H1 (cell line): ENCODE data around the gene EPHA3. TPM values are rescaled to one million over a fixed set of nuclear protein-coding genes. Genes with fewer than 3 reads are reported as not detected.

Experiments
- CTCF ChIA-PET: fragments of 300-600 bp; sonication (Branson Sonifier 250); formaldehyde crosslinking; loops from one replicate; lab custom pipeline; 2021; ENCODE audit not compliant: partially characterized antibody; lab: Charles Lee
- POLR2A ChIA-PET: fragments of 300-600 bp; sonication (Branson Sonifier 250); formaldehyde crosslinking; loops from one replicate; lab custom pipeline; 2021; ENCODE audit warnings: inconsistent platforms; ENCODE audit not compliant: partially characterized antibody; lab: Charles Lee
- DNase-seq, 2 experiments: peaks; one replicate each; pipeline versions ENCODE4 v3.0.0 to v3.0.0-alpha.2; 2010 to 2022; ENCODE audit warnings: low spot score in 2 of 2, low read depth in 1 of 2, mixed read lengths in 1 of 2
- FAIRE-seq: peaks from 2 replicates; lab custom pipeline; 2011; peaks lifted over from hg19 to GRCh38; lab: Jason Lieb, UNC
- H2AFZ ChIP-seq: 2 replicates; pipeline ENCODE4 v1.8.1; 2012; ENCODE audit warnings: low read length, inconsistent platforms
- H2AK5ac ChIP-seq: 2 replicates; pipeline ENCODE4 v1.6.1; 2013; ENCODE audit warnings: low read depth, low read length
- H2BK120ac ChIP-seq: replicated peaks from 2 replicates; pipeline ENCODE3; 2013; ENCODE audit warnings: low read depth, low read length, inconsistent platforms
- H2BK12ac ChIP-seq: 2 replicates; pipeline ENCODE4 v1.6.1; 2013; ENCODE audit warnings: low read depth, low read length
- H2BK15ac ChIP-seq: 2 replicates; pipeline ENCODE4 v1.6.1; 2013; ENCODE audit warnings: low read length
- H2BK20ac ChIP-seq: 2 replicates; pipeline ENCODE4 v1.6.1; 2013; ENCODE audit warnings: low read length
- H2BK5ac ChIP-seq: 2 replicates; pipeline ENCODE4 v1.6.1; 2013; ENCODE audit warnings: low read depth, low read length
- H3K14ac ChIP-seq: 2 replicates; pipeline ENCODE4 v1.6.1; 2013; ENCODE audit warnings: inconsistent platforms; ENCODE audit not compliant: insufficient read length
- H3K18ac ChIP-seq: 2 replicates; pipeline ENCODE4 v1.6.1; 2013; ENCODE audit warnings: low read length; ENCODE audit errors: extremely low read depth
- H3K23ac ChIP-seq: 2 replicates; pipeline ENCODE4 v1.6.1; 2013; ENCODE audit warnings: inconsistent platforms; ENCODE audit not compliant: insufficient read length
- H3K23me2 ChIP-seq: 2 replicates; pipeline ENCODE4 v1.6.1; 2013; ENCODE audit warnings: low read depth, low read length
- H3K27ac ChIP-seq: 2 replicates; pipeline ENCODE4 v1.6.1; 2011; ENCODE audit warnings: low read depth, low read length, inconsistent platforms
- H3K27me3 ChIP-seq, 4 experiments: replicated peaks in 1 of 4; 1 replicate in 1 of 4; 2 replicates in 3 of 4; pipeline versions ENCODE4 v1.6.1 to v1.8.1; 2011 to 2013; ENCODE audit warnings: low read length in 3 of 4, mild to moderate bottlenecking in 3 of 4, inconsistent platforms in 2 of 4, mixed read lengths in 2 of 4, moderate library complexity in 1 of 4; ENCODE audit not compliant: control insufficient read depth in 3 of 4, insufficient read depth in 3 of 4; ENCODE audit errors: extremely low read depth in 1 of 4
- H3K36me3 ChIP-seq, 4 experiments: 2 replicates each; pipeline versions ENCODE4 v1.6.1 to v1.8.1; 2011 to 2013; ENCODE audit warnings: mild to moderate bottlenecking in 4 of 4, low read length in 3 of 4, moderate library complexity in 2 of 4, control low read depth in 1 of 4, inconsistent platforms in 1 of 4; ENCODE audit not compliant: insufficient read depth in 4 of 4, control insufficient read depth in 2 of 4
- H3K4ac ChIP-seq: replicated peaks from 2 replicates; pipeline ENCODE3; 2013; ENCODE audit warnings: low read length, low read depth, mixed read lengths, inconsistent platforms; ENCODE audit not compliant: insufficient read length
- H3K4me1 ChIP-seq, 4 experiments: replicated peaks in 1 of 4; 1 replicate in 1 of 4; 2 replicates in 3 of 4; pipeline versions ENCODE4 v1.6.1 to v1.8.1; 2011 to 2013; ENCODE audit warnings: low read length in 3 of 4, inconsistent platforms in 2 of 4, mixed read lengths in 1 of 4; ENCODE audit not compliant: insufficient read depth in 4 of 4, control insufficient read depth in 3 of 4
- H3K4me2 ChIP-seq, 2 experiments: 2 replicates each; pipeline versions ENCODE4 v1.6.1 to v1.8.1; 2011 to 2013; ENCODE audit warnings: low read depth in 2 of 2, low read length in 2 of 2, control low read depth in 1 of 2, inconsistent platforms in 1 of 2, mild to moderate bottlenecking in 1 of 2; ENCODE audit not compliant: insufficient read depth in 1 of 2
- H3K4me3 ChIP-seq, 4 experiments: fragments of 200-600, 300-600 bp in 1 of 4; sonication (generic), shearing (Covaris generic), sonication (Bioruptor Twin) in 1 of 4; 2 replicates each; pipeline versions ENCODE4 v1.5.1 to v1.8.1; 2011 to 2016; ENCODE audit warnings: low read length in 4 of 4, low read depth in 3 of 4, control low read depth in 2 of 4, inconsistent platforms in 2 of 4, mild to moderate bottlenecking in 2 of 4, mixed read lengths in 1 of 4, moderate library complexity in 1 of 4; ENCODE audit not compliant: insufficient read depth in 2 of 4; ENCODE audit errors: extremely low read depth in 1 of 4
- H3K56ac ChIP-seq: replicated peaks from 2 replicates; pipeline ENCODE3; 2013; ENCODE audit warnings: low read depth, mild to moderate bottlenecking, mixed read lengths, low read length, inconsistent platforms; ENCODE audit not compliant: insufficient read length
- H3K79me1 ChIP-seq: 2 replicates; pipeline ENCODE4 v1.6.1; 2013; ENCODE audit warnings: low read depth, low read length, control low read depth
- H3K79me2 ChIP-seq, 2 experiments: 2 replicates each; pipeline versions ENCODE4 v1.6.1 to v1.8.1; 2012 to 2013; ENCODE audit warnings: low read length in 2 of 2, mild to moderate bottlenecking in 2 of 2, inconsistent platforms in 1 of 2; ENCODE audit not compliant: insufficient read depth in 2 of 2, control insufficient read depth in 1 of 2
- H3K9ac ChIP-seq, 4 experiments: replicated peaks in 1 of 4; 1 replicate in 1 of 4; 2 replicates in 3 of 4; pipeline versions ENCODE4 v1.6.1 to v1.8.1; 2011 to 2013; ENCODE audit warnings: low read depth in 3 of 4, low read length in 3 of 4, control low read depth in 2 of 4, mild to moderate bottlenecking in 2 of 4, moderate library complexity in 2 of 4, inconsistent platforms in 1 of 4; ENCODE audit errors: extremely low read depth in 1 of 4
- H3K9me3 ChIP-seq, 2 experiments: 2 replicates each; pipeline versions ENCODE4 v1.6.1 to v1.8.1; 2012 to 2013; ENCODE audit warnings: mild to moderate bottlenecking in 2 of 2, moderate library complexity in 2 of 2, control low read depth in 1 of 2, inconsistent platforms in 1 of 2, low read depth in 1 of 2, low read length in 1 of 2, mixed read lengths in 1 of 2; ENCODE audit not compliant: insufficient read depth in 2 of 2
- H4K20me1 ChIP-seq, 2 experiments: replicated peaks in 1 of 2; 2 replicates each; pipeline versions ENCODE3 to v1.8.1; 2011 to 2013; ENCODE audit warnings: inconsistent platforms in 2 of 2, low read length in 2 of 2, mild to moderate bottlenecking in 1 of 2; ENCODE audit not compliant: insufficient read depth in 2 of 2, control insufficient read depth in 1 of 2
- H4K5ac ChIP-seq: 2 replicates; pipeline ENCODE4 v1.6.1; 2013; ENCODE audit warnings: low read length, low read depth, mixed read lengths, inconsistent platforms; ENCODE audit not compliant: insufficient read length
- H4K8ac ChIP-seq: 2 replicates; pipeline ENCODE4 v1.8.0; 2013; ENCODE audit warnings: mild to moderate bottlenecking, moderate library complexity, low read length, inconsistent platforms; ENCODE audit not compliant: insufficient read depth; ENCODE audit errors: extremely low read depth
- H4K91ac ChIP-seq: replicated peaks from 2 replicates; pipeline ENCODE3; 2013; ENCODE audit warnings: low read length, mixed read lengths, inconsistent platforms; ENCODE audit not compliant: insufficient read length
- BCL11A ChIP-seq, 2 experiments: IDR thresholded peaks; one replicate each; pipeline ENCODE4 v1.6.1; 2011; ENCODE audit warnings: low read depth in 2 of 2, low read length in 2 of 2, mild to moderate bottlenecking in 2 of 2
- BRCA1 ChIP-seq: IDR thresholded peaks from 2 replicates; pipeline ENCODE4 v1.6.1; 2012; ENCODE audit warnings: low read depth, low read length, improper control_type of control experiment
- CBX5 ChIP-seq: fragments of 300-800, 300-1000 bp; sonication (generic); IDR thresholded peaks from 2 replicates; pipeline ENCODE4 v1.7.1; 2016; ENCODE audit warnings: antibody characterized with exemption, low read length, low read depth
- FOSL1 ChIP-seq: IDR thresholded peaks from 2 replicates; pipeline ENCODE4 v1.6.1; 2011; ENCODE audit warnings: mild to moderate bottlenecking, low read depth, low read length, moderate library complexity; ENCODE audit not compliant: insufficient read depth
- HDAC2 ChIP-seq, 2 experiments: fragments of 300-600 bp in 1 of 2; sonication (generic) in 1 of 2; IDR thresholded peaks; 2 replicates each; pipeline ENCODE4 v1.6.1; 2011 to 2012; ENCODE audit warnings: low read depth in 2 of 2, low read length in 2 of 2, mild to moderate bottlenecking in 2 of 2, moderate library complexity in 2 of 2, borderline replicate concordance in 1 of 2, inconsistent platforms in 1 of 2
- HDAC6 ChIP-seq: IDR thresholded peaks from one replicate; pipeline ENCODE4 v1.7.1; 2012; ENCODE audit warnings: low read depth, mild to moderate bottlenecking, inconsistent platforms, low read length, moderate library complexity
- JUND ChIP-seq: IDR thresholded peaks from 2 replicates; pipeline ENCODE4 v1.6.1; 2011; ENCODE audit warnings: mild to moderate bottlenecking, improper control_type of control experiment, low read length
- KDM1A ChIP-seq: fragments of 200-600, 300-600 bp; sonication (generic); IDR thresholded peaks from 2 replicates; pipeline ENCODE4 v1.7.1; 2016; ENCODE audit warnings: mild to moderate bottlenecking, low read length, borderline replicate concordance
- KDM4A ChIP-seq: IDR thresholded peaks from one replicate; pipeline ENCODE4 v1.7.1; 2012; ENCODE audit warnings: low read depth, mild to moderate bottlenecking, moderate library complexity, low read length, inconsistent platforms; ENCODE audit not compliant: severe bottlenecking
- SP1 ChIP-seq: IDR thresholded peaks from 2 replicates; pipeline ENCODE4 v1.6.1; 2011; ENCODE audit warnings: low read depth, low read length
- SP4 ChIP-seq: IDR thresholded peaks from 2 replicates; pipeline ENCODE4 v1.6.1; 2012; ENCODE audit warnings: low read length, inconsistent platforms
- TBP ChIP-seq: IDR thresholded peaks from 2 replicates; pipeline ENCODE4 v1.6.1; 2011; ENCODE audit warnings: low read depth, low read length, improper control_type of control experiment
- TCF12 ChIP-seq: IDR thresholded peaks from 2 replicates; pipeline ENCODE4 v1.6.1; 2011; ENCODE audit warnings: low read depth, mild to moderate bottlenecking, low read length
- YY1 ChIP-seq: IDR thresholded peaks from 2 replicates; pipeline ENCODE4 v1.6.1; 2011; ENCODE audit warnings: low read depth, mild to moderate bottlenecking, low read length
- WGBS, 2 experiments: shearing (Covaris generic) in 1 of 2; methylation state at CpG; one replicate each; pipeline versions ENCODE4 v1.1.6 to v1.1.7; 2013 to 2015; ENCODE audit warnings: low lambda C conversion rate in 2 of 2, mixed read lengths in 2 of 2, inconsistent platforms in 1 of 2, low coverage in 1 of 2, missing lambda C conversion rate in 1 of 2; ENCODE audit not compliant: insufficient replicate concordance in 2 of 2, insufficient coverage in 1 of 2, insufficient read length in 1 of 2; ENCODE audit errors: extremely low coverage in 1 of 2, missing lambda C conversion rate in 1 of 2; 5-methylcytosine and 5-hydroxymethylcytosine counted together
- polyA plus RNA-seq, 7 experiments: library from polyadenylated mRNA; depleted of rRNA in 3 of 7; stranded (reverse) in 5 of 7; unstranded in 2 of 7; fragments of >200 nt in 5 of 7; fragments of 200-250 nt in 2 of 7; gene quantifications; 1 replicate in 5 of 7; 2 replicates in 1 of 7; 4 replicates in 1 of 7; pipeline versions ENCODE4 v1.2.1 to v1.2.3, GENCODE V29; 2011 to 2013; ENCODE audit warnings: missing spikeins in 2 of 7, mixed read lengths in 2 of 7
- total RNA-seq: library from RNA; stranded (reverse); fragmentation: NEBNext Ultra II Directional; extraction: Animal tissue kit (Norgen Biotek cat#: 25700); gene quantifications from 2 replicates; pipeline ENCODE4 v1.2.1, GENCODE V29; 2021

The EPHA3 gene
- total and polyA plus RNA-seq, 2 of the 8 experiments (the other 6 are each of a cell fraction or from before 2014, with no cell fraction given) = 0.09 to 0.22 TPM

DNA sequence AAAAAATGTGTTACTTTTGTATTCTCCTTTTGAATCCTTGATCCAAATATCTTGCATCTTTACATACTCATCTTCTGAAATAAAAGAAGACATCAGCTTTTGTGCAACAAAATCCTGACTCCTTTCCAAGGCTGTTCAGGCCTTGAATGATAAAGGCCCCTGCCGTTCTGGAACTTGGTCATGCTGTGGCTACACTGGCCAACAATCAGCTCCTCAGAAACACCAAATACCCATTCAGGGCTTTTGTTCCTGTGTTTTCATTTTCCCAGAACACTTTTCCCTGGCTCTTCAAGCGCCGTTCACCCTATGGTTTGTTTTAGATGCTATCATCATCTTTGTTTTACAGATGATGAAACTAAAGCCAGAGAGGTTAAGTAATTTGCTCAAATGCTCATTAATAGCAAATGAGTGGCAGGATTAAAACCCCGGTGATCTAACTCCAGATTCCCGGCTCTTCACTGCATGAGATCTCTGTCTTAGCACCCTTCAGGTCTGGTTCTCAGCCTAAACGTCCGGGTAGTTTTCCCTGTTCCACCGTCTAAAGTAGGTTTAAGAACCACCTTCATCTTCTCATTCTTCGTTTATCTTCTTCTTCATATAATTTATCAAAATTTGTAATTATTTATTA lies 58.3 kb downstream of the EPHA3 start:
- Histone ChIP-seq H3K23me2 (no peaks in the 10 kb centered on the region), H3K79me1 (no peaks in the 10 kb centered on the region), H3K4ac (no peak overlapping the region), H3K18ac (no peak overlapping the region), H4K20me1 (no peaks in the 10 kb centered on the region), H3K27me3 (no peaks in the 10 kb centered on the region), H3K56ac (no peak overlapping the region), H3K36me3 (no peaks in the 10 kb centered on the region), H2AK5ac (no peak overlapping the region), H2BK120ac (no peak overlapping the region), H3K23ac (no peak overlapping the region), H2BK20ac (no peak overlapping the region), H2BK5ac (no peak overlapping the region), H3K9me3 (no peaks in the 10 kb centered on the region), H4K5ac (no peak overlapping the region), H2BK12ac (no peak overlapping the region), H3K9ac (no peak overlapping the region), H4K91ac (no peak overlapping the region), H3K4me3 (peak overlapping the region in 1 of 4 experiments; percentile 24; a peak in 1 of 8 replicates), H2BK15ac (no peak overlapping the region), H3K4me1 (peaks cover 0 to 10% (median 5%) of the 10 kb centered on the region in 4 experiments; a peak in 5 of 7 replicates), H3K4me2 (peak overlapping the region; percentile 17 to 54), H2AFZ (peak overlapping the region; percentile 2; the same call in 1 of the 2 replicates), H4K8ac (no peak overlapping the region), H3K14ac (no peak overlapping the region), H3K27ac (peak overlapping the region; percentile 29; the same call in 1 of the 2 replicates), H3K79me2 (no peaks in the 10 kb centered on the region)
- DNase-seq = peak in 1 of 2 experiments; percentile 39
- 31% methylated on average over 9 of the region's 9 CpGs; no CpG with 5 or more reads in 1 of the 2 experiments for whole genome bisulfite sequencing, 2 experiments
- FAIRE-seq = peak; percentile 95
- ChIA-PET CTCF (no interaction called here), POLR2A (no interaction called here)
- TF ChIP-seq BCL11A (IDR thresholded peaks at IDR 0.05; ENCODE audit: low read depth in 2 of 2, low read length in 2 of 2) (peak; percentile 87), YY1 (no peak), HDAC2 (IDR thresholded peaks at IDR 0.05; ENCODE audit: borderline replicate concordance in 1 of 2, low read depth in 2 of 2, low read length in 2 of 2) (peak; percentile 28 to 87; a peak in 2 of 4 replicates), FOSL1 (no peak), KDM4A (no peak), TCF12 (0 out of 2 replicates have a peak, but pooled peaks have one; percentile 16), KDM1A (no peak), SP1 (0 out of 2 replicates have a peak, but pooled peaks have one; percentile 52), JUND (no peak), CBX5 (no peak), TBP (no peak), HDAC6 (no peak), SP4 (no peak), BRCA1 (no peak)
